Measurements from ENCODE around the gene FOXP2. TPM values are rescaled to one million over a fixed set of nuclear protein-coding genes. Genes with fewer than 3 reads are reported as not detected.

The FOXP2 gene
- total RNA-seq, 1 experiment from 2014 or later: not detected

DNA sequence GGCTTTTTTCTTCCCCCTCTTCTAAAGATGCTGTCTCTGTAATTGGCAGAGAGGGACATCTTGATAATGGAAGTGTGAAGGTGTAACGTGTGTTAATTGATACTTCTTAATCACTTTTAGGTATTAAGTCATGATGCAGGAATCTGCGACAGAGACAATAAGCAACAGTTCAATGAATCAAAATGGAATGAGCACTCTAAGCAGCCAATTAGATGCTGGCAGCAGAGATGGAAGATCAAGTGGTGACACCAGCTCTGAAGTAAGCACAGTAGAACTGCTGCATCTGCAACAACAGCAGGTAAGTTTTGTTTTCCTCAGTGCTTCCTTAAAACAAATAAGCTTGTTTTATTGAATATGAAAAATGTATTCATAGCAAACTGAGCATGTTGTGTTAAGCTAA, 11.8 kb downstream of the FOXP2 start:
- Histone ChIP-seq H3K9ac (ENCODE audit: low read length) (no peak overlapping the region), H3K27ac (ENCODE audit: low read length) (no peak overlapping the region), H3K9me3 (ENCODE audit: low read length) (no peaks in the 10 kb centered on the region), H3K4me2 (ENCODE audit: low read length) (no peak overlapping the region), H3K4me1 (ENCODE audit: insufficient read depth, low read length) (no peaks in the 10 kb centered on the region), H3F3A (ENCODE audit: low read length, unreplicated experiment) (no peaks in the 10 kb centered on the region), H3K4me3 (ENCODE audit: low read length) (no peak overlapping the region), H4K20me1 (ENCODE audit: low read length) (no peaks in the 10 kb centered on the region), H3K27me3 (ENCODE audit: low read length) (peaks cover 39% of the 10 kb centered on the region), H2AFZ (ENCODE audit: low read length) (no peak overlapping the region), H3K36me3 (ENCODE audit: low read depth, low read length) (no peaks in the 10 kb centered on the region), H3K9me2 (replicated peaks; ENCODE audit: low read length) (no peaks in the 10 kb centered on the region), H3K79me2 (ENCODE audit: low read length) (no peaks in the 10 kb centered on the region)
- ChIA-PET CTCF (interaction anchor here (0.5 to 1.3 kb wide), 7 partner anchors 103 to 1425 kb away, joined by 3 to 14 read pairs (median 7); no protein-coding TSS in a partner anchor), POLR2A (ENCODE audit: unreplicated experiment) (no interaction called here)
- TF ChIP-seq EZH2phosphoT487 (IDR thresholded peaks at IDR 0.05; ENCODE audit: borderline replicate concordance, low read length) (no peak), CTCF (conservative IDR thresholded peaks at IDR 0.05; ENCODE audit: low read depth, low read length) (no peak), EZH2 (IDR thresholded peaks at IDR 0.05; ENCODE audit: low read length, unreplicated experiment) (no peak)
- intact Hi-C loops (cut with micrococcal nuclease): loop anchor here (2.0 to 10.0 kb wide), 3 partner anchors 236 to 788 kb away; no protein-coding TSS in a partner anchor
- DNase-seq (no peak), ATAC-seq (no peak)
- no TSS peak for BruUV-seq (replicated peaks)

DNA sequence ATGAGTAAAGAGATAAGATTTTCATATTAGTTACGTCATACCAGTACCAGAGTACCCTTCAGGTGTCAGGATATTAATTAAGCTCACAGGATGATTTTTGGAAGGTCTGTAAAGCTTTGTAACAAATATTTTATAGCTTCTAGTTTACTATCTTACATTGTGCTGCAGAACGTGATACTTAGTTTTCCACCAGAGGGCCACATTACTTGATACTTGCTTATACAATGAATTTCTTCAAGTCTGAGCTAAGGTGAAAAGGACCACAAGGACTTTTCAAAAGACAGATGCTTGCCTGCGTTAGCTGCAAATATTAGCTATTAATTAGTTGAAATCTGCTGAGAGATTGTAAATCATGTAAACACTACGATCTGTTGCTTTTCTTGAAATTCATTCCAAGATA, 12.2 kb downstream of the FOXP2 start:
- no TSS peak for BruUV-seq (replicated peaks)
- Histone ChIP-seq H3K4me3 (ENCODE audit: low read length) (no peak overlapping the region), H3K9ac (ENCODE audit: low read length) (no peak overlapping the region), H3K36me3 (ENCODE audit: low read depth, low read length) (no peaks in the 10 kb centered on the region), H3K79me2 (ENCODE audit: low read length) (no peaks in the 10 kb centered on the region), H3K9me3 (ENCODE audit: low read length) (no peaks in the 10 kb centered on the region), H3F3A (ENCODE audit: low read length, unreplicated experiment) (no peaks in the 10 kb centered on the region), H4K20me1 (ENCODE audit: low read length) (no peaks in the 10 kb centered on the region), H3K27ac (ENCODE audit: low read length) (no peak overlapping the region), H3K4me1 (ENCODE audit: insufficient read depth, low read length) (no peaks in the 10 kb centered on the region), H3K9me2 (replicated peaks; ENCODE audit: low read length) (no peaks in the 10 kb centered on the region), H3K27me3 (ENCODE audit: low read length) (peaks cover 43% of the 10 kb centered on the region), H2AFZ (ENCODE audit: low read length) (no peak overlapping the region), H3K4me2 (ENCODE audit: low read length) (no peak overlapping the region)
- DNase-seq: peak; percentile 37
- POLR2A ChIA-PET (ENCODE audit: unreplicated experiment): interaction anchor here (0.6 kb wide), 2 partner anchors 333 to 805 kb away, joined by 3 read pairs; no protein-coding TSS in a partner anchor
- peak; percentile 65; the same call in 1 of the 2 replicates for ATAC-seq
- intact Hi-C loops (cut with micrococcal nuclease): loop anchor here (1.0 to 10.0 kb wide), 4 partner anchors 235 to 1424 kb away; no protein-coding TSS in a partner anchor
- CTCF ChIA-PET: interaction anchor here (0.5 to 1.3 kb wide), 8 partner anchors 102 to 1425 kb away, joined by 3 to 14 read pairs (median 6); no protein-coding TSS in a partner anchor
- TF ChIP-seq CTCF (conservative IDR thresholded peaks at IDR 0.05; ENCODE audit: low read depth, low read length) (peak; percentile 53), EZH2phosphoT487 (IDR thresholded peaks at IDR 0.05; ENCODE audit: borderline replicate concordance, low read length) (no peak), EZH2 (IDR thresholded peaks at IDR 0.05; ENCODE audit: low read length, unreplicated experiment) (no peak)

DNA sequence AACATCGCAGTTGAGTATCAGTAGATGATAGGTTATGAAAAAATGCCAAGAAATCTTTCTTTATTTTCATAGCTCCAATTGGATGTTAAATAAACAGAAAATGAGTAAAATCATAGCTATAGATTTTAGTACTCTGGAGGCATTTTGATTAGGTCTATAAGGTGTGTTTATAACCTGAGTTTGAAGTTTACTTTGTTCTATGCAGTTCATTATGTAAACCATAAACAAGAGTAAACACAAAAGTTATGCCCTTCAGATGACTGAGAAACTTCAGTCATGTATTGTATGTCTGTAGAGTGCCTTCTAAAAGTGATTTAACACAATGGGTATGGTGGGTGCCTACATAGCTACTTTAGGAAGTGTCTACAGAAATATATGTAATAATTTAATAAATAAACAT, 13.6 kb downstream of the FOXP2 start:
- Histone ChIP-seq H3F3A (ENCODE audit: low read length, unreplicated experiment) (no peaks in the 10 kb centered on the region), H4K20me1 (ENCODE audit: low read length) (no peaks in the 10 kb centered on the region), H3K9ac (ENCODE audit: low read length) (no peak overlapping the region), H3K27me3 (ENCODE audit: low read length) (peaks cover 47% of the 10 kb centered on the region), H3K79me2 (ENCODE audit: low read length) (no peaks in the 10 kb centered on the region), H3K36me3 (ENCODE audit: low read depth, low read length) (no peaks in the 10 kb centered on the region), H3K9me3 (ENCODE audit: low read length) (no peaks in the 10 kb centered on the region), H3K27ac (ENCODE audit: low read length) (no peak overlapping the region), H3K4me1 (ENCODE audit: insufficient read depth, low read length) (no peaks in the 10 kb centered on the region), H2AFZ (ENCODE audit: low read length) (no peak overlapping the region), H3K4me2 (ENCODE audit: low read length) (no peak overlapping the region), H3K4me3 (ENCODE audit: low read length) (no peak overlapping the region), H3K9me2 (replicated peaks; ENCODE audit: low read length) (no peaks in the 10 kb centered on the region)
- no peak for ATAC-seq
- no peak for DNase-seq
- CTCF ChIA-PET: no interaction called here
- intact Hi-C loops (cut with micrococcal nuclease): loop anchor here (5.0 to 10.0 kb wide), 2 partner anchors 234 to 787 kb away; no protein-coding TSS in a partner anchor
- BruUV-seq (replicated peaks): no TSS peak
- TF ChIP-seq CTCF (conservative IDR thresholded peaks at IDR 0.05; ENCODE audit: low read depth, low read length): no peak
- TF ChIP-seq EZH2 (IDR thresholded peaks at IDR 0.05; ENCODE audit: low read length, unreplicated experiment): no peak
- no peak for TF ChIP-seq EZH2phosphoT487 (IDR thresholded peaks at IDR 0.05; ENCODE audit: borderline replicate concordance, low read length)
- POLR2A ChIA-PET (ENCODE audit: unreplicated experiment): no interaction called here
